Activated gamma-delta T cell (primary cell): Measurements from ENCODE around the gene RWDD4.

Experiments
- DNase-seq: peaks from one replicate; lab custom pipeline; 2025; lab: John Stamatoyannopoulos, UW

RWDD4 gene

GRCh38 chr4:183600189-183600685, 58.7 kb downstream of the RWDD4 start:
- DNase-seq: no peak

GRCh38 chr4:183599690-183600089, 59.3 kb downstream of the RWDD4 start:
- no peak for DNase-seq

- DNase-seq: no peak
These were observed 59.7 kb downstream of the RWDD4 start for GRCh38 chr4:183599284-183599683.

GRCh38 chr4:183596067-183596757, 62.8 kb downstream of the RWDD4 start:
- DNase-seq: no peak

GRCh38 chr4:183594823-183595222, 64.2 kb downstream of the RWDD4 start:
- DNase-seq: no peak

GRCh38 chr4:183591301-183591700, 67.7 kb downstream of the RWDD4 start:
- no peak for DNase-seq
